Activated naive CD4-positive, alpha-beta T cell treated with anti-CD3 and anti-CD28 coated beads, Interleukin-2, amount 10 ng/mL, durations not matched to agents 7 days and 5 days (primary cell): ENCODE results near the gene TBL2.
"Not testable (repeated sequence)": the region's sequence is repeated elsewhere in the genome, so short reads cannot be mapped to it uniquely, and the experiment has no call there.

Experiments
- CTCF ChIA-PET: fragments of 350-600 bp; sonication (Branson Sonifier 250); formaldehyde crosslinking; loops from one replicate; lab custom pipeline; 2021; ENCODE audit warnings: antibody characterized with exemption; lab: Charles Lee
- DNase-seq: peaks from one replicate; pipeline ENCODE4 v3.0.0-alpha.2; 2020
- H3K27ac Mint-ChIP-seq: one replicate; pipeline ENCODE4 v1.8.0; 2021; ENCODE audit warnings: mild to moderate bottlenecking, moderate library complexity, mixed read lengths
- H3K27me3 Mint-ChIP-seq: one replicate; pipeline ENCODE4 v1.8.0; 2021; ENCODE audit warnings: mild to moderate bottlenecking, mixed read lengths
- H3K36me3 Mint-ChIP-seq: one replicate; pipeline ENCODE4 v1.8.0; 2021; ENCODE audit warnings: mixed read lengths
- H3K4me1 Mint-ChIP-seq: one replicate; pipeline ENCODE4 v1.8.0; 2021; ENCODE audit warnings: mixed read lengths
- H3K4me3 Mint-ChIP-seq: one replicate; pipeline ENCODE4 v1.8.0; 2021; ENCODE audit warnings: mild to moderate bottlenecking, moderate library complexity, mixed read lengths
- H3K9me3 Mint-ChIP-seq: one replicate; pipeline ENCODE4 v1.8.0; 2021; ENCODE audit warnings: mixed read lengths

Gene TBL2

DNA sequence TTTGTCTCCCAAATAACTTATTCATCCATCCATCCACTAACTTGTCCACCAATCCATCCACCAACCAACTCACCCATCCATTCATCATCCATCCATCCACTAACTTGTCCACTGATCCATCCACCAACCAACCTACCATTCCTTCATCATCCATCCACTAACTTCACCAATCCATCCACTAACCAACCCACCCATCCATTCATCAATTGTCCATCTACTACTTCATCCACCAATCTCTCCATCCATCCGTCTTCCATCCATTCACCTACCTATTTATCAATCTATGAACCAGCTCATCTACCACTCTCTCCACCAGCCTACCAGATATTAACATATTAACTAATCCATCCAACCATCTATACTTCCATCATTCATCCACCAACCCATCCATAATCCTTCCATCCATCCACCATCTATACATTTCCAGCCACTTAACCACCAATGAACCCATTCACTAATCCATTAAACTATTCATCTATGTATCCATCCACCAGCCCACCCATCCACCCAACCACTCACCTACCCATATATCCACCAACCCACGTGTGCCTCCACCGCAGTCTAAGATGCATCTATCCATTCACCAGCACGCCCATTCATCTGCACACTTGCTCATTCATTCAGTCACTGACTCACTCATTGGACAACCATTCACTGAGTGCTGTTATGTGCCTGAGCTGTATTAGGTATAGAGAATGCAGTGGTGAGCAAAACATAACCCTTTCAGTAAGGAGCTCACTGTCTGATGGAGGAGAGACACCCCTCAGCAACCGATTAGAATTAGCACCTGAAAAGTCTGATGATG lies 19.8 kb upstream of the TBL2 start:
- peaks cover 70% of the 10 kb centered on the region for H3K27me3 Mint-ChIP-seq
- H3K27ac Mint-ChIP-seq: no peak overlapping the region
- H3K4me3 Mint-ChIP-seq: no peak overlapping the region
- no peaks in the 10 kb centered on the region for H3K9me3 Mint-ChIP-seq
- no peaks in the 10 kb centered on the region for H3K36me3 Mint-ChIP-seq
- no peaks in the 10 kb centered on the region for H3K4me1 Mint-ChIP-seq
- DNase-seq: no peak
- CTCF ChIA-PET: interaction anchor here (1.6 to 2.3 kb wide), 2 partner anchors 9 to 127 kb away, joined by 5 to 8 read pairs; no protein-coding TSS in a partner anchor

- Mint-ChIP-seq H3K27me3 (peaks cover 60% of the 10 kb centered on the region), H3K36me3 (no peaks in the 10 kb centered on the region), H3K9me3 (no peaks in the 10 kb centered on the region), H3K4me1 (no peaks in the 10 kb centered on the region), H3K27ac (no peak overlapping the region), H3K4me3 (no peak overlapping the region)
- DNase-seq: no peak
- CTCF ChIA-PET: interaction anchor here (2.3 kb wide), 1 partner anchor 10 kb away, joined by 8 read pairs; no protein-coding TSS in a partner anchor
Observed at GRCh38 chr7:73596191-73597065, 18.0 kb upstream of the TBL2 start.

- no peaks in the 10 kb centered on the region for H3K9me3 Mint-ChIP-seq
- H3K36me3 Mint-ChIP-seq: no peaks in the 10 kb centered on the region
- no peaks in the 10 kb centered on the region for H3K4me1 Mint-ChIP-seq
- peak overlapping the region; percentile 42 for H3K27ac Mint-ChIP-seq
- DNase-seq: no peak
- H3K27me3 Mint-ChIP-seq: peaks cover 56% of the 10 kb centered on the region
- CTCF ChIA-PET: no interaction called here
- H3K4me3 Mint-ChIP-seq: no peak overlapping the region
Observed at GRCh38 chr7:73595358-73595757, 17.0 kb upstream of the TBL2 start.

DNA sequence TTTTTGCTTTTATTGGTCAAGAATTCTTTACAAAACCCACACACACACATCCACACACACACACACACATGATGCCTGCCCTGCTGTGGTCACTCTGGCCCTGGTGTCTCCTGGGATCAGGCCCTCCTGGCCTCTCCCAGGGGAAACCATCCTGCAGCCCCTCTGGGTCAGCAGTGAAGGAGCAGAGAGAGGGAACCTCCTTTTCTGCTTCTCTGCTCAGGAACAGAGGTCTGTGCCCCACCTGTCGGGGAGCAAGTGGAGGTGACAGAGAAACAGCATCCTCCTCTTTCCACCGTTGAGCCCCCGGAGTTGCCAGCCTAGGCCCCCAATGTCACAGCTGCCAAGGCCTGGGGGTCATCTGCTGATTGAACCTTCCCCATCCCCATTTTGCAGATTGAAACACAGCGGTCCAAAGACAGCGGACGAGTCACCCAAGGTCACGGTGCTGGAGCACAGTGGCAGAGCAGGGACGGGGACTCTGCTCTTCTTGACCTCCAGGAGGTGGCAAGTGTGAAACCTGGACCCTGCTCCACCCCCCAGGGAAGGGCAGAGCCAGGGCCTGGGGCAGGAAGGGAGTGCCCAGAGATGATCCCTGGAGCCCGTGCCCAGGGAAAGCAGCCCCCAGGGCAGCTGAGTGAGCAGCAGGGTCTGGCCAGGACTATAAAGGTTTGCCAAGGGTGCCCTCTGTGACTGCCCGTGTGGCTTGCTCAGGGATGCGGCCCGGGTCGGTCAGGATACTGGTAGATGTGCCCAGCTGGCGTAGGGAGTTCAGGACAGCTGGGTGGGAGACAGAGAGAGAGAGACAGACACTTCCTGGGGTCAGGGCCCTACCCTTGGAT lies 15.0 kb upstream of the TBL2 start:
- no peaks in the 10 kb centered on the region for H3K4me1 Mint-ChIP-seq
- CTCF ChIA-PET: no interaction called here
- H3K27me3 Mint-ChIP-seq: peaks cover 46% of the 10 kb centered on the region
- no peak overlapping the region for H3K4me3 Mint-ChIP-seq
- no peak for DNase-seq
- H3K27ac Mint-ChIP-seq: no peak overlapping the region
- H3K9me3 Mint-ChIP-seq: no peaks in the 10 kb centered on the region
- H3K36me3 Mint-ChIP-seq: no peaks in the 10 kb centered on the region

DNA sequence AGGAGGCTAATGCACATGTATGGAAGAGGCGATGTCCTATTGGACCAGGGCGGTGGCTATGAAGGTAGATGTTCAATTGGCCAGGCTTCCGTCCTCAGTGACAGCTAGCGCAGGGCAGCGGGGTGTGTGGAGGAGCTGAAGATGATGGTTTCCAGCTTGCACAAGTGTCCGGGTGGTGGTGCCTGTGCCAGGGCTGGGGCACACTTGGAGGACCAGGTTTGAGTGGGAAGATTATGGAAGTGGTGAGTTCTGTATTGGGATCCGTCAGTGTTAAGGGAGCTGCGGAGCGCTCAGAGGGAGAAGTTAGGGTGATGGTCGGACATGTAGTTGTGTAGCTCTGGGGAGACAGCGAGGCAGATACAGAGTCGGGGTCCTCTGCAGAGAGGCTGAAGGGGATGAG lies 8.5 kb upstream of the TBL2 start:
- Mint-ChIP-seq H3K4me1 (peaks cover 9% of the 10 kb centered on the region), H3K27me3 (peaks cover 11% of the 10 kb centered on the region), H3K36me3 (no peaks in the 10 kb centered on the region), H3K4me3 (no peak overlapping the region), H3K27ac (no peak overlapping the region), H3K9me3 (no peaks in the 10 kb centered on the region)
- CTCF ChIA-PET: interaction anchor here (1.0 to 2.3 kb wide), 3 partner anchors 14 to 148 kb away, joined by 4 to 6 read pairs (median 5); no protein-coding TSS in a partner anchor
- DNase-seq: no peak

DNA sequence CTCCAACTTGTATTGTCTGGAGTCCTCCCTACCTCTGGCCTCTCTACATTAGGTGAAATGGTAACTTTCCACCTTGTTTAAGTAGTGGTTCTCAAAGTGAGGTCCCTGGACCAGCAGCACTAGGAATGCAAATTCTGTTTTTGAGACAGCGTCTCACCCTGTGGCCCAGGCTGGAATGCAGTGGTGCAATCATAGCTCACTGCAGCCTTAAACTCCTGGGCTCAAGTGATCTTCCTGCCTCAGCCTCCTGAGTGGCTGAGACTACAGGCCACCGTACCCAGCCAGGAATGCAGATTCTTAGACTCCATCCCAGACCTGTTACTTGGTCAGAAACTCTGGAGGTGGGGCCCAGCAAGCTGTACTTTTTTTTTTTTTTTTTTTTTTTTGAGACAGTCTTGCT lies 6.8 kb upstream of the TBL2 start:
- Mint-ChIP-seq H3K4me1 (peaks cover 11% of the 10 kb centered on the region), H3K36me3 (no peaks in the 10 kb centered on the region), H3K27me3 (peaks cover 12% of the 10 kb centered on the region), H3K27ac (no peak overlapping the region), H3K9me3 (no peaks in the 10 kb centered on the region), H3K4me3 (no peak overlapping the region)
- CTCF ChIA-PET: interaction anchor here (1.0 to 1.2 kb wide), 2 partner anchors 22 to 140 kb away, joined by 3 read pairs; no protein-coding TSS in a partner anchor
- DNase-seq: no peak

GRCh38 chr7:73582664-73583202 lies 4.4 kb upstream of the TBL2 start:
- CTCF ChIA-PET: interaction anchor here (0.8 kb wide), 1 partner anchor 16 kb away, joined by 3 read pairs; no protein-coding TSS in a partner anchor
- H3K27ac Mint-ChIP-seq: no peak overlapping the region
- H3K4me1 Mint-ChIP-seq: peaks cover 19% of the 10 kb centered on the region

DNA sequence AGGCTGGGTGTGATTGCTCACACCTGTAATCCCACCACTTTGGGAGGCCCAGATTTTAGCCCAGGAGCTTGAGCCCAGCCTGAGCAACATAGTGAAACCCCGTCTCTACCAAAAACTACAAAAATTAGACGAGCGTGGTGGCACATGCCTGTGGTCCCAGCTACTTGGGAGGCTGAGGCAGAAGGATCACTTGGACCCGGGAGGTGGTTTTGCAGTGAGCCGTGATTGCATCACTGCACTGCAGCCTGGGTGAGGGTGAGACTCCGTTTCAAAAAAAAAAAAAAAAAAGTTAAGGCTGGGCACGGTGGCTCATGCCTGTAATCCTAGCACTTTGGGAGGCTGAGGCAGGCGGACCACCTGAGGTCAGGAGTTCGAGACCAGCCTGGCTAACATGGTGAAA lies 2.6 kb upstream of the TBL2 start:
- H3K27me3 Mint-ChIP-seq: peaks cover 12% of the 10 kb centered on the region
- H3K4me3 Mint-ChIP-seq, H3K36me3 Mint-ChIP-seq, H3K9me3 Mint-ChIP-seq, H3K27ac Mint-ChIP-seq, CTCF ChIA-PET, DNase-seq: not testable (repeated sequence)
- peaks cover 32% of the 10 kb centered on the region for H3K4me1 Mint-ChIP-seq

More at GRCh38 chr7:73582664-73583202, 4.4 kb upstream of the TBL2 start:
- Mint-ChIP-seq H3K9me3 (no peaks in the 10 kb centered on the region), H3K36me3 (peaks cover 4% of the 10 kb centered on the region), H3K4me3 (no peak overlapping the region), H3K27me3 (peaks cover 12% of the 10 kb centered on the region)
- DNase-seq: no peak

DNA sequence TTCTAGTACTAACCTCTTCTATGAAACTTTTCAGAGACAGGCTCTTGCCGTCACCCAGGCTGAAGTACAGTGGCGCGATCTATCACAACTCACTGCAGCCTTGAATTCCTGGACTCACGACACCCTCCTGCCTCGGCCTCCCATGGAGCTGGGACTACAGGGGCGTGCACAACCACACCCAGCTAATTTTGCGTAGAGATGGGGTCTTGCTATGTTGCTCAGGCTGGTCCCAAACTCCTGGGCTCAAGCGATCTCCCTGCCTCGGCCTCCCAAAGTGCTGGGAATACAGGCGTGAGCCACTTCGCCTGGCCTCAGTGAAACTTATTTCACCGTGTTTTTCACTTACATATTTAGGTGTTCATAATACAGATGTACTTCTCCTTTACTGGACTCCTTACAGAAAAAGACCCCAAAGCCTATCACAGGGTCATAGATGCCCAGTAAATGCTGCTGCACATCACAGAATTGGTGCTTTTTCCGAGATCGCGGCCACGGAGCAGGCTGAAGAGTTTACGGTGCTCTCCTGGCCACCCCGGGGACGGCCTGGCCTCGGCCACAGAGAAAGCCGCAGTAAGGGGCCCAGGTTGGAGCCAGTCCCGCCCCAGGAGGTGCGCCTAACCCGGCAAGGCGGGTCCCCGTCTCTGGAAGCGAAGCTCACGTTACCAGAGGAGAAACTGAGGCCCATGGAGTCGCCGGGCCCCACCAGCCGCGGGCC lies 595 bp downstream of the TBL2 start:
- Mint-ChIP-seq H3K27ac (peak overlapping the region; percentile 99), H3K4me1 (peaks cover 32% of the 10 kb centered on the region), H3K4me3 (peak overlapping the region; percentile 95), H3K36me3 (peaks cover 22% of the 10 kb centered on the region), H3K9me3 (no peaks in the 10 kb centered on the region), H3K27me3 (peaks cover 4% of the 10 kb centered on the region)
- DNase-seq: no peak
- CTCF ChIA-PET: interaction anchor here (1.0 kb wide), 1 partner anchor 21 kb away, joined by 3 read pairs; no protein-coding TSS in a partner anchor

- Mint-ChIP-seq H3K4me3 (no peak overlapping the region), H3K36me3 (peaks cover 52% of the 10 kb centered on the region), H3K4me1 (peaks cover 25% of the 10 kb centered on the region), H3K9me3 (no peaks in the 10 kb centered on the region), H3K27me3 (no peaks in the 10 kb centered on the region), H3K27ac (no peak overlapping the region)
- CTCF ChIA-PET: no interaction called here
- peak; percentile 1 for DNase-seq
Observed at GRCh38 chr7:73573791-73574190, 4.6 kb downstream of the TBL2 start.

GRCh38 chr7:73573276-73573675 lies 5.1 kb downstream of the TBL2 start:
- peaks cover 24% of the 10 kb centered on the region for H3K4me1 Mint-ChIP-seq
- no peaks in the 10 kb centered on the region for H3K9me3 Mint-ChIP-seq
- H3K36me3 Mint-ChIP-seq: peaks cover 51% of the 10 kb centered on the region
- H3K4me3 Mint-ChIP-seq: no peak overlapping the region
- DNase-seq: no peak
- no peak overlapping the region for H3K27ac Mint-ChIP-seq
- H3K27me3 Mint-ChIP-seq: no peaks in the 10 kb centered on the region
- CTCF ChIA-PET: no interaction called here

GRCh38 chr7:73572767-73573186 lies 5.6 kb downstream of the TBL2 start:
- peak; percentile 13 for DNase-seq
- H3K27ac Mint-ChIP-seq: no peak overlapping the region
- H3K27me3 Mint-ChIP-seq: no peaks in the 10 kb centered on the region
- CTCF ChIA-PET: interaction anchor here (0.7 to 1.1 kb wide), 2 partner anchors 11 to 33 kb away, joined by 3 read pairs; no protein-coding TSS in a partner anchor
- H3K4me3 Mint-ChIP-seq: no peak overlapping the region
- H3K9me3 Mint-ChIP-seq: no peaks in the 10 kb centered on the region
- peaks cover 28% of the 10 kb centered on the region for H3K4me1 Mint-ChIP-seq
- peaks cover 52% of the 10 kb centered on the region for H3K36me3 Mint-ChIP-seq

- Mint-ChIP-seq H3K36me3 (peaks cover 51% of the 10 kb centered on the region), H3K4me3 (no peak overlapping the region), H3K9me3 (no peaks in the 10 kb centered on the region), H3K27me3 (no peaks in the 10 kb centered on the region), H3K27ac (peak overlapping the region; percentile 19), H3K4me1 (peaks cover 30% of the 10 kb centered on the region)
- CTCF ChIA-PET: no interaction called here
- no peak for DNase-seq
Observed at GRCh38 chr7:73570977-73571376, 7.4 kb downstream of the TBL2 start.
